Measurements from ENCODE around the gene C6orf132. TPM values are rescaled to one million over a fixed set of nuclear protein-coding genes. Genes with fewer than 3 reads are reported as not detected.

Gene C6orf132
- total RNA-seq, 2 donors from 2014 or later, result 1.9 to 2.8 TPM

- no peaks in the 10 kb centered on the region for H3K36me3 ChIP-seq
- DNase-seq (ENCODE audit: low spot score), result no peak
- H3K4me1 ChIP-seq, result peaks cover 0 to 9% of the 10 kb centered on the region in 2 donors
- TF ChIP-seq CTCF (IDR thresholded peaks at IDR 0.05), result no peak
- no peak overlapping the region for H3K27ac ChIP-seq
- no peak overlapping the region for H3K4me3 ChIP-seq
- no peaks in the 10 kb centered on the region for H3K27me3 ChIP-seq
- H3K9me3 ChIP-seq, result no peaks in the 10 kb centered on the region
These were observed 17.2 kb downstream of the C6orf132 start for GRCh38 chr6:42125231-42125630.

- TF ChIP-seq CTCF (IDR thresholded peaks at IDR 0.05), result no peak
- Histone ChIP-seq H3K27me3 (no peaks in the 10 kb centered on the region), H3K9me3 (no peaks in the 10 kb centered on the region), H3K36me3 (no peaks in the 10 kb centered on the region), H3K27ac (peak overlapping the region in 1 of 2 donors; percentile 33), H3K4me3 (no peak overlapping the region), H3K4me1 (peaks cover 0 to 9% of the 10 kb centered on the region in 2 donors)
- no peak for DNase-seq (ENCODE audit: low spot score)
These were observed 18.1 kb downstream of the C6orf132 start for GRCh38 chr6:42124223-42124836.

GRCh38 chr6:42123379-42124103 lies 18.9 kb downstream of the C6orf132 start:
- Histone ChIP-seq H3K27ac (peak overlapping the region; percentile 1 to 33), H3K36me3 (no peaks in the 10 kb centered on the region), H3K4me3 (no peak overlapping the region), H3K9me3 (no peaks in the 10 kb centered on the region), H3K27me3 (no peaks in the 10 kb centered on the region), H3K4me1 (peaks cover 0 to 3% of the 10 kb centered on the region in 2 donors)
- DNase-seq (ENCODE audit: low spot score), result no peak
- TF ChIP-seq CTCF (IDR thresholded peaks at IDR 0.05), result no peak

GRCh38 chr6:42120895-42121865 lies 21.2 kb downstream of the C6orf132 start:
- TF ChIP-seq CTCF (IDR thresholded peaks at IDR 0.05), result no peak
- H3K27ac ChIP-seq, result no peak overlapping the region

GRCh38 chr6:42118162-42119001 lies 24.0 kb downstream of the C6orf132 start:
- Histone ChIP-seq H3K27me3 (no peaks in the 10 kb centered on the region), H3K4me1 (peaks cover 0 to 8% of the 10 kb centered on the region in 2 donors), H3K36me3 (no peaks in the 10 kb centered on the region), H3K9me3 (no peaks in the 10 kb centered on the region), H3K27ac (peak overlapping the region; percentile 38 to 63), H3K4me3 (no peak overlapping the region)
- DNase-seq (ENCODE audit: low spot score), result no peak
- TF ChIP-seq CTCF (IDR thresholded peaks at IDR 0.05), result no peak

More at GRCh38 chr6:42120895-42121865, 21.2 kb downstream of the C6orf132 start:
- H3K27me3 ChIP-seq, result no peaks in the 10 kb centered on the region
- peaks cover 0 to 8% of the 10 kb centered on the region in 2 donors for H3K4me1 ChIP-seq
- no peak overlapping the region for H3K4me3 ChIP-seq
- H3K9me3 ChIP-seq, result no peaks in the 10 kb centered on the region
- DNase-seq (ENCODE audit: low spot score), result no peak
- H3K36me3 ChIP-seq, result no peaks in the 10 kb centered on the region
